AG09309 (cell line): ENCODE measurements around the gene CREB1.

Experiments
- DNase-seq: peaks from one replicate; pipeline ENCODE4 v3.0.0-alpha.2; 2010; ENCODE audit warnings: low read depth
- H3K4me3 ChIP-seq: 2 replicates; pipeline ENCODE4 v1.5.1; 2011; ENCODE audit warnings: mild to moderate bottlenecking, low read depth, low read length, moderate library complexity; ENCODE audit not compliant: control insufficient read depth
- CTCF ChIP-seq: IDR thresholded peaks from 2 replicates; pipeline ENCODE4 v1.5.1; 2011; ENCODE audit warnings: mild to moderate bottlenecking, low read depth, low read length, inconsistent platforms; ENCODE audit not compliant: insufficient read depth, control insufficient read depth; ENCODE audit errors: missing control alignments

CREB1 gene

DNA sequence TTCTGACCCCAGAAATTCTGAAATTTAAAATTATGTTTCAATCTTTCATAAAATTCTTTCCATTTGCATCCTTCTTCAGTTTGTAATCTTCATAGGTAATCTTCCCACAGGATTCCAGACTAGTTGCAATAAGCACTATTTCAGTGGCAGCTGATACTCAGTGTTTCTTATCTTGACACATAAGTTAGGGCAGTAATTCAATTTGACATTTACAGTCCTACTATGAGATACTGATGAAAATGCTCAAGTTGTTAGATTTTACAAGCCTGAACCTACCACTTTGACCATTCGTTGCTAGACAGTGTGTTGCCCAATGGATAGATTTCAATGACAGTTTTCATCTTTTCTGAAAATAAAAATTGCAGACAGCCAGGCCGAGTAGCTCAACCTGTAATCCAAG, 85.1 kb downstream of the CREB1 start:
- no peak overlapping the region for H3K4me3 ChIP-seq
- TF ChIP-seq CTCF, result no peak
- no peak for DNase-seq

DNA sequence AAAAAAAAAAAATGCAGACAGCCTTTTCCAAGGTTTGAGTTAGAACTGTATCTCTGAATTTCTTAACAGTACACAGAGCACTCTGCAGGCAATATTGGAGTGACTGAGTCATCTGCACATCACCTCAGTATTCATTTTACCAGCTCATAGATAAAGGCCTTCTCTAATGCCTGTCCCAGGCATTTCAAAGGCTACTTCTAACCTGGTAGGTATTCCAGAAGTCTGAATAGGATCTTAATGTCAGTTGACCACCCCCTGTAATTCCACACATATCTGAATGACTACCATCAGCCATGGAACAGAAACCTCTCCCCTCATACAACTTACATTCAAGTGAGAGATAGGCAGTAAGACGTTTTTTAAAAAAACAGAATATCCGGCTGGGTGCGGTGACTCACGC, 86.4 kb downstream of the CREB1 start:
- DNase-seq, result no peak
- no peak for TF ChIP-seq CTCF
- no peak overlapping the region for H3K4me3 ChIP-seq

GRCh38 chr2:207617011-207617671, 87.4 kb downstream of the CREB1 start:
- DNase-seq, result peak; percentile 75
- TF ChIP-seq CTCF, result no peak
- no peak overlapping the region for H3K4me3 ChIP-seq

GRCh38 chr2:207619764-207620203, 90.0 kb downstream of the CREB1 start:
- H3K4me3 ChIP-seq, result no peak overlapping the region
- no peak for DNase-seq
- TF ChIP-seq CTCF, result no peak

DNA sequence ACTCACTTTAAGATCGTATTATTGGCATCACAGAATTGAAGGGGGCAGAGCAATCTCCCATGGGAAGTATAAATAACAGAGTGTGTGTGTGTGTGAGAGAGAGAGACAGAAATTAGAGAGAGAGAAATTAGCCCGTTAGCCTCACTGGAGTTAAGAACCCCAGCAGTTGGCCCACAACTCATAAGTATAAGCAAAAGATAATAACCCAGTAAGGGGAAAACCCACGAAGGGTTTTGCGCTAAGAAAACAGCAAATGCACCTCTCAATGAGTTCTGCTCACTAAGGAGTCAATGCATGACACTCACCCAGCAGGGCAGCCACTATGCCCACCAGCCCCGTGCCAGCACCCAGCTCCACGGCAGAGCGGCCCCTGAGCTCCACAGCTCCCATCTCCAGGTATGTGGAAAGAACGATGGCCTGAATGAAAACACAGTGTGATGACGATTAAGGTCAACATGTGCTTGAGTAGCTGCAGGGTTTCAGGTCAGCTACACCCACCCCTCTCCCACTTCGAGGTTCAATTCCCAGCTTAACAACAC, 91.8 kb downstream of the CREB1 start:
- H3K4me3 ChIP-seq, result no peak overlapping the region
- DNase-seq, result no peak
- TF ChIP-seq CTCF, result no peak

GRCh38 chr2:207624185-207625013, 94.6 kb downstream of the CREB1 start:
- no peak for TF ChIP-seq CTCF
- no peak for DNase-seq
- H3K4me3 ChIP-seq, result peak overlapping the region; percentile 98
